Measurements from ENCODE around the gene FERMT1.
"Not testable (repeated sequence)": the region's sequence is repeated elsewhere in the genome, so short reads cannot be mapped to it uniquely, and the experiment has no call there.

FERMT1 gene

GRCh38 chr20:6115221-6115895 is 7.5 kb downstream of the FERMT1 start:
- no peak for FAIRE-seq

- no peak for FAIRE-seq
Observed at GRCh38 chr20:6114696-6115095, 8.1 kb downstream of the FERMT1 start.

GRCh38 chr20:6113951-6114350 is 8.9 kb downstream of the FERMT1 start:
- FAIRE-seq = no peak

GRCh38 chr20:6112965-6113364 is 9.9 kb downstream of the FERMT1 start:
- FAIRE-seq = not testable (repeated sequence)

GRCh38 chr20:6108330-6108729 is 14.5 kb downstream of the FERMT1 start:
- FAIRE-seq = no peak

- no peak for FAIRE-seq
Observed at GRCh38 chr20:6104493-6105188, 18.2 kb downstream of the FERMT1 start.

- no peak for FAIRE-seq
Observed at GRCh38 chr20:6103301-6103700, 19.5 kb downstream of the FERMT1 start.

GRCh38 chr20:6101346-6101745 is 21.5 kb downstream of the FERMT1 start:
- FAIRE-seq = no peak

- FAIRE-seq = no peak
Observed at GRCh38 chr20:6100246-6100645, 22.6 kb downstream of the FERMT1 start.

- no peak for FAIRE-seq
Observed at GRCh38 chr20:6099819-6100218, 23.0 kb downstream of the FERMT1 start.

GRCh38 chr20:6095409-6095808 is 27.4 kb downstream of the FERMT1 start:
- FAIRE-seq = no peak

GRCh38 chr20:6094565-6094964 is 28.3 kb downstream of the FERMT1 start:
- FAIRE-seq = no peak

- no peak for FAIRE-seq
Observed at GRCh38 chr20:6094063-6094462, 28.8 kb downstream of the FERMT1 start.

GRCh38 chr20:6091661-6092060 is 31.2 kb downstream of the FERMT1 start:
- FAIRE-seq = no peak

- FAIRE-seq = no peak
Observed at GRCh38 chr20:6086868-6087267, 36.0 kb downstream of the FERMT1 start.

GRCh38 chr20:6083926-6084325 is 38.9 kb downstream of the FERMT1 start:
- FAIRE-seq = no peak

GRCh38 chr20:6081236-6081635 is 41.6 kb downstream of the FERMT1 start:
- FAIRE-seq = no peak

- no peak for FAIRE-seq
Observed at GRCh38 chr20:6079016-6079415, 43.8 kb downstream of the FERMT1 start.

- FAIRE-seq = no peak
Observed at GRCh38 chr20:6075428-6076219, 47.2 kb downstream of the FERMT1 start.

GRCh38 chr20:6074784-6075183 is 48.0 kb downstream of the FERMT1 start:
- FAIRE-seq = no peak

- FAIRE-seq = no peak
Observed at GRCh38 chr20:6074145-6074561, 48.7 kb downstream of the FERMT1 start.

GRCh38 chr20:6070829-6071695 is 51.8 kb downstream of the FERMT1 start:
- no peak for FAIRE-seq

- no peak for FAIRE-seq
Observed at GRCh38 chr20:6069669-6070068, 53.2 kb downstream of the FERMT1 start.
